MM.1S (cell line): ENCODE results near the gene OCIAD2.

Experiments
- DNase-seq: peaks from one replicate; pipeline ENCODE4 v3.0.0-alpha.2; 2015
- H2AFZ ChIP-seq: fragments of 300-600 bp; sonication (generic); 2 replicates; pipeline ENCODE4 v1.6.0; 2016; ENCODE audit warnings: antibody characterized with exemption, low read length
- H3F3A ChIP-seq: fragments of 300-600 bp; sonication (generic); 2 replicates; pipeline ENCODE4 v1.6.1; 2016; ENCODE audit warnings: mild to moderate bottlenecking, antibody characterized with exemption, low read length, moderate library complexity, mixed read lengths; ENCODE audit not compliant: insufficient read depth
- H3K27ac ChIP-seq: fragments of 300-600 bp; sonication (generic); 2 replicates; pipeline ENCODE4 v1.5.1; 2016; ENCODE audit warnings: mild to moderate bottlenecking, low read length
- H3K27me3 ChIP-seq: fragments of 300-600 bp; sonication (generic); replicated peaks from 2 replicates; pipeline ENCODE4 v1.6.0; 2016; ENCODE audit warnings: low read length; ENCODE audit not compliant: insufficient read depth
- H3K36me3 ChIP-seq: fragments of 300-600 bp; sonication (generic); replicated peaks from 2 replicates; pipeline ENCODE4 v1.6.1; 2016; ENCODE audit warnings: mild to moderate bottlenecking, low read length, mixed read lengths; ENCODE audit not compliant: insufficient read depth
- H3K4me1 ChIP-seq: fragments of 300-600 bp; sonication (generic); 2 replicates; pipeline ENCODE4 v1.6.1; 2016; ENCODE audit warnings: low read length, mixed read lengths
- H3K4me2 ChIP-seq: fragments of 300-600 bp; sonication (generic); 2 replicates; pipeline ENCODE4 v1.6.0; 2016; ENCODE audit warnings: low read depth, low read length
- H3K4me3 ChIP-seq: fragments of 300-600 bp; sonication (generic); 2 replicates; pipeline ENCODE4 v1.5.1; 2016; ENCODE audit warnings: low read length, mixed read lengths
- H3K79me2 ChIP-seq: fragments of 300-600 bp; sonication (generic); 2 replicates; pipeline ENCODE4 v1.6.1; 2016; ENCODE audit warnings: mixed run types, low read length, mixed read lengths
- H3K9ac ChIP-seq: fragments of 300-600 bp; sonication (generic); 2 replicates; pipeline ENCODE4 v1.6.1; 2016; ENCODE audit warnings: low read length, mixed read lengths
- H3K9me2 ChIP-seq: fragments of 300-600 bp; sonication (generic); replicated peaks from 2 replicates; pipeline ENCODE4 v1.6.1; 2016; ENCODE audit warnings: mild to moderate bottlenecking, low read length, mixed read lengths; ENCODE audit not compliant: insufficient read depth
- H3K9me3 ChIP-seq: fragments of 300-600 bp; sonication (generic); replicated peaks from 2 replicates; pipeline ENCODE4 v1.6.1; 2016; ENCODE audit warnings: mild to moderate bottlenecking, low read length, mixed read lengths; ENCODE audit not compliant: insufficient read depth
- H4K20me1 ChIP-seq: fragments of 300-600 bp; sonication (generic); 2 replicates; pipeline ENCODE4 v1.6.1; 2016; ENCODE audit warnings: mild to moderate bottlenecking, low read length, moderate library complexity, mixed read lengths; ENCODE audit not compliant: insufficient read depth
- CTCF ChIP-seq: fragments of 300-600 bp; sonication (generic); IDR thresholded peaks from 2 replicates; pipeline ENCODE4 v1.5.1; 2016; ENCODE audit warnings: antibody characterized with exemption, low read length, mixed read lengths
- EZH2 ChIP-seq: fragments of 300-600 bp; sonication (generic); optimal IDR thresholded peaks from 2 replicates; pipeline ENCODE3; 2017; ENCODE audit warnings: low read depth, mild to moderate bottlenecking, antibody characterized with exemption, low read length, mixed read lengths
- EZH2phosphoT487 ChIP-seq: fragments of 300-600 bp; sonication (generic); IDR thresholded peaks from 2 replicates; pipeline ENCODE4 v1.6.1; 2018; ENCODE audit warnings: antibody characterized with exemption, low read length

OCIAD2 gene

GRCh38 chr4:48858130-48858529, 48.4 kb downstream of the OCIAD2 start:
- TF ChIP-seq EZH2phosphoT487 = no peak
- Histone ChIP-seq H3F3A (no peaks in the 10 kb centered on the region), H3K27ac (no peak overlapping the region), H3K9me3 (no peaks in the 10 kb centered on the region), H3K9me2 (no peaks in the 10 kb centered on the region), H3K4me2 (no peak overlapping the region), H3K4me3 (no peak overlapping the region), H3K27me3 (no peaks in the 10 kb centered on the region), H2AFZ (no peak overlapping the region), H3K36me3 (0 out of 2 replicates have a peak, but pooled peaks cover 5% of the 10 kb centered on the region), H4K20me1 (no peaks in the 10 kb centered on the region), H3K4me1 (no peaks in the 10 kb centered on the region), H3K9ac (no peak overlapping the region), H3K79me2 (no peaks in the 10 kb centered on the region)
- no peak for DNase-seq

- DNase-seq = no peak
- H3K27ac ChIP-seq = no peak overlapping the region
- H4K20me1 ChIP-seq = no peaks in the 10 kb centered on the region
- H3K4me2 ChIP-seq = no peak overlapping the region
- H3K79me2 ChIP-seq = no peaks in the 10 kb centered on the region
- H3K9me2 ChIP-seq = no peaks in the 10 kb centered on the region
- H3K9ac ChIP-seq = no peak overlapping the region
- no peaks in the 10 kb centered on the region for H3K9me3 ChIP-seq
- no peaks in the 10 kb centered on the region for H3K27me3 ChIP-seq
- TF ChIP-seq EZH2phosphoT487 (no peak), CTCF (no peak), EZH2 (no peak)
- H3K4me1 ChIP-seq = no peaks in the 10 kb centered on the region
- H2AFZ ChIP-seq = no peak overlapping the region
- no peaks in the 10 kb centered on the region for H3F3A ChIP-seq
- H3K36me3 ChIP-seq = peaks cover 7% of the 10 kb centered on the region; the same call in 1 of the 2 replicates
- H3K4me3 ChIP-seq = no peak overlapping the region
Observed at GRCh38 chr4:48854982-48855381, 51.6 kb downstream of the OCIAD2 start.

- H3K9me2 ChIP-seq = no peaks in the 10 kb centered on the region
Observed at GRCh38 chr4:48854395-48854683, 52.2 kb downstream of the OCIAD2 start.

More at GRCh38 chr4:48854395-48854683, 52.2 kb downstream of the OCIAD2 start:
- H4K20me1 ChIP-seq = no peaks in the 10 kb centered on the region
- H3K9ac ChIP-seq = no peak overlapping the region
- DNase-seq = no peak
- H3K4me3 ChIP-seq = no peak overlapping the region
- no peak overlapping the region for H3K27ac ChIP-seq
- no peaks in the 10 kb centered on the region for H3F3A ChIP-seq
- H3K4me1 ChIP-seq = no peaks in the 10 kb centered on the region
- H3K27me3 ChIP-seq = no peaks in the 10 kb centered on the region
- H3K36me3 ChIP-seq = peaks cover 11% of the 10 kb centered on the region; the same call in 1 of the 2 replicates
- H3K79me2 ChIP-seq = no peaks in the 10 kb centered on the region
- no peak overlapping the region for H3K4me2 ChIP-seq
- no peaks in the 10 kb centered on the region for H3K9me3 ChIP-seq
- TF ChIP-seq EZH2phosphoT487 (no peak), CTCF (no peak), EZH2 (no peak)
- no peak overlapping the region for H2AFZ ChIP-seq
